ENCODE data around the gene RAB25. TPM values are rescaled to one million over a fixed set of nuclear protein-coding genes. Genes with fewer than 3 reads are reported as not detected.

RAB25 gene
- total RNA-seq, 1 experiment from 2014 or later = 18.1 TPM

GRCh38 chr1:156050376-156050775 is 10.6 kb upstream of the RAB25 start:
- CTCF ChIA-PET = no interaction called here
- POLR2A ChIA-PET (ENCODE audit: unreplicated experiment) = no interaction called here
- Histone ChIP-seq H3K4me3 (ENCODE audit: low read length) (no peak overlapping the region), H3K27ac (ENCODE audit: low read length) (no peak overlapping the region), H3K4me1 (ENCODE audit: insufficient read depth, low read length) (peaks cover 9% of the 10 kb centered on the region), H2AFZ (ENCODE audit: low read length) (no peak overlapping the region), H3K9me3 (ENCODE audit: low read length) (no peaks in the 10 kb centered on the region), H4K20me1 (ENCODE audit: low read length) (0 out of 2 replicates have a peak, but pooled peaks cover 3% of the 10 kb centered on the region), H3F3A (ENCODE audit: low read length, unreplicated experiment) (peaks cover 4% of the 10 kb centered on the region), H3K27me3 (ENCODE audit: low read length) (no peaks in the 10 kb centered on the region), H3K9ac (ENCODE audit: low read length) (no peak overlapping the region), H3K36me3 (ENCODE audit: low read depth, low read length) (peaks cover 35% of the 10 kb centered on the region), H3K9me2 (replicated peaks; ENCODE audit: low read length) (no peaks in the 10 kb centered on the region), H3K79me2 (ENCODE audit: low read length) (peaks cover 27% of the 10 kb centered on the region), H3K4me2 (ENCODE audit: low read length) (no peak overlapping the region)
- intact Hi-C loops (cut with micrococcal nuclease) = no loop called here
- no peak for TF ChIP-seq EZH2phosphoT487 (IDR thresholded peaks at IDR 0.05; ENCODE audit: borderline replicate concordance, low read length)
- no peak for TF ChIP-seq CTCF (conservative IDR thresholded peaks at IDR 0.05; ENCODE audit: low read depth, low read length)
- TF ChIP-seq EZH2 (IDR thresholded peaks at IDR 0.05; ENCODE audit: low read length, unreplicated experiment) = no peak
- no peak for ATAC-seq
- no TSS peak for BruUV-seq (replicated peaks)
- no peak for DNase-seq

- intact Hi-C loops (cut with micrococcal nuclease) = no loop called here
- H3K27ac ChIP-seq (ENCODE audit: low read length) = no peak overlapping the region
- no peak overlapping the region for H3K9ac ChIP-seq (ENCODE audit: low read length)
- H3K27me3 ChIP-seq (ENCODE audit: low read length) = no peaks in the 10 kb centered on the region
- ATAC-seq = no peak
- peaks cover 33% of the 10 kb centered on the region for H3K36me3 ChIP-seq (ENCODE audit: low read depth, low read length)
- no peak overlapping the region for H2AFZ ChIP-seq (ENCODE audit: low read length)
- 0 out of 2 replicates have a peak, but pooled peaks cover 3% of the 10 kb centered on the region for H4K20me1 ChIP-seq (ENCODE audit: low read length)
- no peak for TF ChIP-seq EZH2 (IDR thresholded peaks at IDR 0.05; ENCODE audit: low read length, unreplicated experiment)
- no peak for TF ChIP-seq EZH2phosphoT487 (IDR thresholded peaks at IDR 0.05; ENCODE audit: borderline replicate concordance, low read length)
- TF ChIP-seq CTCF (conservative IDR thresholded peaks at IDR 0.05; ENCODE audit: low read depth, low read length) = no peak
- no peak overlapping the region for H3K4me3 ChIP-seq (ENCODE audit: low read length)
- POLR2A ChIA-PET (ENCODE audit: unreplicated experiment) = interaction anchor here (0.5 kb wide), 1 partner anchor 16 kb away, joined by 3 read pairs; no protein-coding TSS in a partner anchor
- CTCF ChIA-PET = interaction anchor here (0.6 kb wide), 1 partner anchor 9 kb away, joined by 8 read pairs; no protein-coding TSS in a partner anchor
- BruUV-seq (replicated peaks) = no TSS peak
- H3K79me2 ChIP-seq (ENCODE audit: low read length) = peaks cover 33% of the 10 kb centered on the region
- H3K4me2 ChIP-seq (ENCODE audit: low read length) = no peak overlapping the region
- no peak for DNase-seq
- peaks cover 15% of the 10 kb centered on the region for H3K4me1 ChIP-seq (ENCODE audit: insufficient read depth, low read length)
- peaks cover 4% of the 10 kb centered on the region for H3F3A ChIP-seq (ENCODE audit: low read length, unreplicated experiment)
- H3K9me3 ChIP-seq (ENCODE audit: low read length) = no peaks in the 10 kb centered on the region
- H3K9me2 ChIP-seq (replicated peaks; ENCODE audit: low read length) = no peaks in the 10 kb centered on the region
Measured at GRCh38 chr1:156051011-156051725, 9.8 kb upstream of the RAB25 start.

All from PC-3 (cell line).